Mucosa of stomach (tissue), 1 donor: ENCODE results near the gene WHRN.

Source experiments
- H3K27me3 ChIP-seq: one replicate; pipeline ENCODE4 v1.7.0; 2013; ENCODE audit warnings: mild to moderate bottlenecking, low read length; ENCODE audit not compliant: control insufficient read depth, insufficient read depth
- H3K36me3 ChIP-seq: one replicate; pipeline ENCODE4 v1.7.0; 2013; ENCODE audit warnings: low read length; ENCODE audit not compliant: control insufficient read depth, insufficient read depth
- H3K4me1 ChIP-seq: one replicate; pipeline ENCODE4 v1.7.0; 2013; ENCODE audit warnings: mild to moderate bottlenecking, low read length; ENCODE audit not compliant: control insufficient read depth, insufficient read depth
- H3K4me3 ChIP-seq: one replicate; pipeline ENCODE4 v1.7.0; 2013; ENCODE audit warnings: low read length
- H3K9ac ChIP-seq: one replicate; pipeline ENCODE4 v1.7.0; 2013; ENCODE audit warnings: mild to moderate bottlenecking, low read length, moderate library complexity
- H3K9me3 ChIP-seq: one replicate; pipeline ENCODE4 v1.7.0; 2013; ENCODE audit warnings: mild to moderate bottlenecking, low read length, moderate library complexity; ENCODE audit not compliant: control insufficient read depth
- donor health status: Pancreatic carcinoma.

Gene WHRN

GRCh38 chr9:114365194-114365593 lies 140.1 kb downstream of the WHRN start:
- no peaks in the 10 kb centered on the region for H3K4me1 ChIP-seq
- peaks cover 16% of the 10 kb centered on the region for H3K36me3 ChIP-seq

GRCh38 chr9:114364134-114365041 lies 140.9 kb downstream of the WHRN start:
- peaks cover 16% of the 10 kb centered on the region for H3K36me3 ChIP-seq
- H3K9ac ChIP-seq, result no peak overlapping the region
- no peak overlapping the region for H3K4me3 ChIP-seq
- no peaks in the 10 kb centered on the region for H3K9me3 ChIP-seq
- no peaks in the 10 kb centered on the region for H3K27me3 ChIP-seq
- no peaks in the 10 kb centered on the region for H3K4me1 ChIP-seq

More at GRCh38 chr9:114365194-114365593, 140.1 kb downstream of the WHRN start:
- Histone ChIP-seq H3K27me3 (no peaks in the 10 kb centered on the region), H3K9me3 (no peaks in the 10 kb centered on the region), H3K9ac (no peak overlapping the region), H3K4me3 (no peak overlapping the region)

GRCh38 chr9:114363424-114363823 lies 141.8 kb downstream of the WHRN start:
- Histone ChIP-seq H3K27me3 (no peaks in the 10 kb centered on the region), H3K9ac (no peak overlapping the region), H3K4me1 (no peaks in the 10 kb centered on the region), H3K9me3 (no peaks in the 10 kb centered on the region), H3K4me3 (no peak overlapping the region), H3K36me3 (peaks cover 14% of the 10 kb centered on the region)

GRCh38 chr9:114362394-114362793 lies 142.9 kb downstream of the WHRN start:
- Histone ChIP-seq H3K36me3 (peaks cover 16% of the 10 kb centered on the region), H3K4me1 (no peaks in the 10 kb centered on the region), H3K4me3 (no peak overlapping the region), H3K27me3 (no peaks in the 10 kb centered on the region), H3K9ac (no peak overlapping the region), H3K9me3 (no peaks in the 10 kb centered on the region)

- Histone ChIP-seq H3K36me3 (peaks cover 20% of the 10 kb centered on the region), H3K27me3 (no peaks in the 10 kb centered on the region), H3K4me1 (no peaks in the 10 kb centered on the region), H3K4me3 (no peak overlapping the region), H3K9ac (no peak overlapping the region), H3K9me3 (no peaks in the 10 kb centered on the region)
These were observed 143.7 kb downstream of the WHRN start for GRCh38 chr9:114361542-114361941.

GRCh38 chr9:114359801-114360200 lies 145.5 kb downstream of the WHRN start:
- no peaks in the 10 kb centered on the region for H3K4me1 ChIP-seq

GRCh38 chr9:114357911-114358328 lies 147.4 kb downstream of the WHRN start:
- H3K27me3 ChIP-seq, result no peaks in the 10 kb centered on the region
- H3K9ac ChIP-seq, result no peak overlapping the region
- peaks cover 20% of the 10 kb centered on the region for H3K36me3 ChIP-seq
- no peaks in the 10 kb centered on the region for H3K9me3 ChIP-seq
- no peaks in the 10 kb centered on the region for H3K4me1 ChIP-seq
- no peak overlapping the region for H3K4me3 ChIP-seq

More at GRCh38 chr9:114359801-114360200, 145.5 kb downstream of the WHRN start:
- Histone ChIP-seq H3K36me3 (peaks cover 20% of the 10 kb centered on the region), H3K9me3 (no peaks in the 10 kb centered on the region), H3K27me3 (no peaks in the 10 kb centered on the region), H3K4me3 (no peak overlapping the region), H3K9ac (no peak overlapping the region)

- Histone ChIP-seq H3K27me3 (no peaks in the 10 kb centered on the region), H3K9me3 (no peaks in the 10 kb centered on the region), H3K4me3 (no peak overlapping the region), H3K9ac (no peak overlapping the region), H3K36me3 (peaks cover 20% of the 10 kb centered on the region), H3K4me1 (no peaks in the 10 kb centered on the region)
These were observed 147.9 kb downstream of the WHRN start for GRCh38 chr9:114357360-114357759.

GRCh38 chr9:114356792-114357191 lies 148.5 kb downstream of the WHRN start:
- H3K9me3 ChIP-seq, result no peaks in the 10 kb centered on the region
- peaks cover 20% of the 10 kb centered on the region for H3K36me3 ChIP-seq
- no peak overlapping the region for H3K4me3 ChIP-seq
- H3K4me1 ChIP-seq, result no peaks in the 10 kb centered on the region
- no peak overlapping the region for H3K9ac ChIP-seq
- H3K27me3 ChIP-seq, result no peaks in the 10 kb centered on the region

- Histone ChIP-seq H3K27me3 (no peaks in the 10 kb centered on the region), H3K4me1 (no peaks in the 10 kb centered on the region), H3K4me3 (no peak overlapping the region), H3K36me3 (peaks cover 15% of the 10 kb centered on the region), H3K9ac (no peak overlapping the region), H3K9me3 (no peaks in the 10 kb centered on the region)
These were observed 149.5 kb downstream of the WHRN start for GRCh38 chr9:114355821-114356220.
